A375 (cell line): Measurements from ENCODE around the gene EZH1. TPM values are rescaled to one million over a fixed set of nuclear protein-coding genes. Genes with fewer than 3 reads are reported as not detected.

ENCODE experiments used
- small RNA-seq: library from RNA; depleted of rRNA; stranded (forward); fragments of <200 nt; gene quantifications from one replicate; pipeline ENCODE3, GENCODE V24; 2014
- total RNA-seq: library from RNA; depleted of rRNA; stranded (reverse); fragments of >200 nt; shearing (Covaris generic); gene quantifications from 2 replicates; pipeline ENCODE4 v1.2.3, GENCODE V29; 2014; rRNA removed

EZH1 gene
- total RNA-seq = 22.5 and 31.1 TPM in 2 replicates

DNA sequence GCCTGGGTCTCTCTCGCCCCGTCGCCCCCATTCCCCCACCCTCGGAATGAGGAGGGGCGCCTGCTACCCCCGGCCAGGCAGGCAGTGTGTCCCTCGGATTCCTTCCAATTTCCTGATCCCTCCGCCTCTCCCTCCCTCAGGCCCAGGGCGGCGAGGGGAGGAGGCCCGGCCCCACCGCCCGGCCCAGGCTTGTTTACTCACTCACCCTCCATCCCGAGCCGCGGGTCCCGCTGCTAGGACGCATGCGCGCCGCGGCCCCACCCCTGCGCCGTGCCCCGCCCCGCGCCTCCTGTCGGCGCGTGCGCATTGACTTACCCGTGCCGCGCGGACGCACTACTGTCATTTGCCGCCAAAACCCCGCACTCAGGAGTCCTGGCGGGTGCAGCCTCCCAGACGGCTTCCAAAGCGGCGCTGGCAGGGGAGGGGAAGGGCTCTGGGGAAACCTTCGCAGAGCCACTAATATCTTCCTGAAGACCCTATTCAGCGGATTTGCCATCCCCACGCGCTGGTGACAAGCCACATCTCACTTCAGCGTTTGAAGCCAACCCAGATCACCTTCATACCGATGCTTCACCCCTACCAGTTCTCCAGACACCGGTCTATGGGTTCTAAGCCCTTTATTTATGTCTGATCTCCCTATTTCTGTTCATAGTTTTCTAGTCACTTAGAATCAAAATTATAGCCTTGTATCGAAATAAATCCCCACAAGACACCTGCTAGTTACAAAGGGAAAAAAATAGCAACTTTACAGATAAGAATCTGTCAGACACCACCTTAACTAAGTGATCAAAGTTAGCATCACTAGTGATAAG, at the start of gene EZH1:
Gene EZH1 (minus strand): TSS at position 235 of the 812 bp plus-strand sequence. CDS start 16,099 bp downstream, outside the sequence.

GRCh38 chr17:42779936-42780850, 35.4 kb upstream of the EZH1 start, which contains the start of gene WNK4:
Gene WNK4 (plus strand): TSS chr17:42780610. CDS start chr17:42780699, 89 bp downstream.

DNA sequence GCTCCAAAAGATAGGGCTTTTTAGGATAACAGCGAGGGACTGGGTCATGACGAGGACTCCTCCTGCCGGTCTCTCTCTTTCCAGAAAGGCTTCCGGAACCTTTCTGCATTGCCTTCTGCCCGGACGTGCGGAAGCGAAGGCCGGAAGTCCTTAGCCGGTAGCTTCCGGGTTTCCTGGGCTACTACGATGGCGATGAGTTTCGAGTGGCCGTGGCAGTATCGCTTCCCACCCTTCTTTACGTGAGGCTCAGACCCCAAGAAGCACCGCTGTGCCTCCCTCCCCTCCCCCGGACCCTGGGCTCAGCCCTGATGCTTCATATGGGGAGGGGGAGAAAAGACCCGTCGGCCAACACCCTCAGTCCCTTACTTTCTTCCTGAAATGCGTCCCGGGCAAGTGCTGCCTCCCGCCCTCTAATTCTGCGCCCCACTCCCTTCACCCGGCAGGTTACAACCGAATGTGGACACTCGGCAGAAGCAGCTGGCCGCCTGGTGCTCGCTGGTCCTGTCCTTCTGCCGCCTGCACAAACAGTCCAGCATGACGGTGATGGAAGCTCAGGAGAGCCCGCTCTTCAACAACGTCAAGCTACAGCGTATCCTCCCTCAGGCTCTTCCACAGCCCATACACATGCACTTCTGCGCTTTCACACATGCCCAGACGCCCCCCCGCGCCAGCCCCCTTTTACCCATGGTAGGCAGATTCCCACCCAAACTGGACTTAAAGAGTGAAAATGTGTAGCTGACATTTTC, 28.6 kb upstream of the EZH1 start, which contains the start of gene VPS25:
Gene VPS25 (plus strand): TSS at position 160 of the 746 bp plus-strand sequence. CDS start 27 bp downstream, at position 187.

GRCh38 chr17:42760652-42761581, 16.1 kb upstream of the EZH1 start, which contains the start of gene RAMP2:
Gene RAMP2 (plus strand): TSS chr17:42761227. CDS start chr17:42761262, 35 bp downstream.

DNA sequence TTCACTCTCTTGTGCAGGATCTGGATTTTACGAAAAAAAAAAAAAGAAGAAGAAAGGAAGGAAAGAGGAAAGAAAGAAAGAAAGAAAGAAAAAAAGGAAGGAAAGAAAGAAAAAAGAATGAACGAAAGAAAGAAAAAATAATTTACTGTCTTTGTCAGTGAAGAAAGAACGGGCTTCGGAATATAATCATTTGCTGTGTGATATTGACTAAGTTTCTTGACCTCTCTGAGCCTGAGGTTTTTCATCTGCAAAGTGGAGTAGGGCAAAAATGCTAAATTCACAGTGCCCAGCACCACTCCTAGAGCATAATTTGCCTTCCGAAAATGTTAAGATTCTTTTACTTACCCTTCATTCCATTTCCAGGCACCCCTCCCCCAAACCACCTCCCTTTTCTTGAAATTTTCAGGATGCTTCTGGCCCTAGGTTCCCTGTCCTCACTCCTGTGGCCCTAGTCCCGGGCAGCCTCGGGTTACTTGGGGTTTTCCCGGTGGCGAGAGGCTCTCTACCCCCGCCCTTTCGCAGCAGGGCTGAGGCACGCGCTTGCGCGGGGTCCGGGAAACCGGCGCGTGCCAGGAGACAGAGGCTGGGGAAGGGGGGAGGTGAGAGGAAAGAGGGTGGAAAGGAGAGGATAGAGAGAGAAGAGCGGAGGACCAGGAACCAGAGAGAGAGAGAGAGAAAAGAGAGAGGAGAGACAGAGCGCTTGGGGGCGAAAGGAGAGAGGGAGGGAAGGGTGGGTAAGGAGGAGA, 62.7 kb downstream of the EZH1 start, which contains the start of gene CNTNAP1:
Gene CNTNAP1 (plus strand): TSS at position 556 of the 746 bp plus-strand sequence. CDS start 299 bp downstream, outside the sequence.

DNA sequence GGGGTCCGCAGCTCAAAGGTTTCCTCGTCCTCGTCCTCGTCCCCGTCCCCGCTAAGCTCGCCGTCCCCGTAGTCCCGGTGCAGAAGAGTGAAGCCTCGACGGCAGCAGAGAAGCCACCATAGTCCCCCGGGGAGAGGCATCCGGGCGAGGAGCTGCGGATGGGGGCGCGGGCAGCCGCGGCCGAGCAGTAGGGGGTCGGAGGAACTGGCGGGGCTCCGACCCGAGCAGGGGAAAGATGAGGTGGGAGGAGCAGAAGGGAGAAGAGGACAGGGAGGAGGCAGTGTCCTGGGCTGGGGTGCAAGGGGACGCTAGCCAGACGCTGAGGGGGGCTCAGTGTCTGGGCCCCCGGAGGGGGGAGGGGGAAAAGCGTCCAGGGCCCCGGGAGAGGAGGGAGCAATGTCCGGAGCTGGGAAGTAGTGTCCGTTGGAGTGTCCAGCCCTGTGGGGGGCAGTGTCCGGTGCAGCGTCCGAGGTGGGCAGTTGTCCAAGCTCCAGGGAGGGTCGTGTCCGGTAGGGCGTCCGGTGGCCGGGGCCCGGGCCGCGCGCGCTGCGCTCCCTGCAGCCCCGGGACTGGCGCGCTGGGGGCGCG, 68.3 kb downstream of the EZH1 start, which contains the start of gene PLEKHH3:
Gene PLEKHH3 (minus strand): TSS at position 571 of the 588 bp plus-strand sequence. CDS start 431 bp downstream, at position 140.

GRCh38 chr17:42659079-42659931, 85.5 kb downstream of the EZH1 start, which contains the start of gene TUBG2:
Gene TUBG2 (plus strand): TSS chr17:42659284. CDS start chr17:42659504, 220 bp downstream.

Small RNAs within 50 kb of the gene (small RNA-seq; reads per million reads assigned to genes)
- gene HMGN2P15 = not detected
- not detected for gene MIR6780A

Other genes with a start within 250 kb of the EZH1 start
- 31.4 and 37.1 TPM in 2 replicates for gene NAGLU, start 208.8 kb downstream of the EZH1 start, total RNA-seq
- gene HSD17B1, start 192.1 kb downstream of the EZH1 start, total RNA-seq = 3.8 and 5.0 TPM in 2 replicates
- gene COASY, start 182.9 kb downstream of the EZH1 start, total RNA-seq = 57.8 and 67.7 TPM in 2 replicates
- gene MLX, start 177.9 kb downstream of the EZH1 start, total RNA-seq = 45.8 and 51.8 TPM in 2 replicates
- 46.8 and 48.6 TPM in 2 replicates for gene PSMC3IP, start 167.3 kb downstream of the EZH1 start, total RNA-seq
- gene RETREG3, start 135.7 kb downstream of the EZH1 start, total RNA-seq = 23.0 and 23.5 TPM in 2 replicates
- gene TUBG1, start 135.4 kb downstream of the EZH1 start, total RNA-seq = 112 and 124 TPM in 2 replicates
- gene TUBG2, start 85.8 kb downstream of the EZH1 start, total RNA-seq = 14.8 and 15.7 TPM in 2 replicates
- 20.7 and 31.9 TPM in 2 replicates for gene PLEKHH3, start 68.0 kb downstream of the EZH1 start, total RNA-seq
- gene CCR10, start 63.2 kb downstream of the EZH1 start, total RNA-seq = 0.72 and 1.4 TPM in 2 replicates
- gene CNTNAP1, start 62.5 kb downstream of the EZH1 start, total RNA-seq = 15.5 and 15.7 TPM in 2 replicates
- not detected in 2 replicates for gene RAMP2, start 16.2 kb upstream of the EZH1 start, total RNA-seq
- 121 and 134 TPM in 2 replicates for gene VPS25, start 28.4 kb upstream of the EZH1 start, total RNA-seq
- 16.1 and 27.3 TPM in 2 replicates for gene WNK4, start 35.6 kb upstream of the EZH1 start, total RNA-seq
- gene COA3, start 53.7 kb upstream of the EZH1 start, total RNA-seq = 67.6 and 71.2 TPM in 2 replicates
- 0.34 TPM in 1 of 2 replicates, not detected in the other for gene CNTD1, start 53.8 kb upstream of the EZH1 start, total RNA-seq
- gene BECN1, start 79.2 kb upstream of the EZH1 start, total RNA-seq = 151 and 165 TPM in 2 replicates
- gene PSME3, start 88.4 kb upstream of the EZH1 start, total RNA-seq = 139 and 155 TPM in 2 replicates
- 1.1 and 1.5 TPM in 2 replicates for gene AOC2, start 99.5 kb upstream of the EZH1 start, total RNA-seq
- 0.13 and 0.30 TPM in 2 replicates for gene AOC3, start 106.2 kb upstream of the EZH1 start, total RNA-seq
- gene G6PC1, start 155.8 kb upstream of the EZH1 start, total RNA-seq = not detected in 2 replicates
- 47.4 and 55.4 TPM in 2 replicates for gene AARSD1, start 219.4 kb upstream of the EZH1 start, total RNA-seq
- gene PTGES3L, start 235.0 kb upstream of the EZH1 start, total RNA-seq = 0.30 and 0.69 TPM in 2 replicates
- 13.0 and 14.3 TPM in 2 replicates for gene RUNDC1, start 235.5 kb upstream of the EZH1 start, total RNA-seq